Measurements from ENCODE around the gene RAB4A. TPM values are rescaled to one million over a fixed set of nuclear protein-coding genes. Genes with fewer than 3 reads are reported as not detected.

Gene RAB4A
- 15.9 and 17.4 TPM in 2 replicates for total RNA-seq

GRCh38 chr1:229270547-229271447 is at the start of gene RAB4A:
TSS of gene RAB4A (plus strand) at chr1:229271111. CDS start at chr1:229271340, 229 bp downstream.

GRCh38 chr1:229342656-229343569 is 72.0 kb downstream of the RAB4A start, which contains the start of gene CCSAP:
TSS of gene CCSAP (minus strand) at chr1:229343047. CDS start at chr1:229342465, 582 bp downstream.

Other genes with a start within 250 kb of the RAB4A start
- gene CCSAP, start 71.9 kb downstream of the RAB4A start, total RNA-seq, result 5.5 and 6.7 TPM in 2 replicates
- 0.16 TPM in 1 of 2 replicates, not detected in the other for gene ACTA1, start 163.0 kb downstream of the RAB4A start, total RNA-seq
- gene NUP133, start 237.2 kb downstream of the RAB4A start, total RNA-seq, result 26.6 and 34.1 TPM in 2 replicates